ENCODE measurements around the gene COL4A2.

- no peak for TF ChIP-seq CTCF (IDR thresholded peaks at IDR 0.05)
- TF ChIP-seq POLR2A (IDR thresholded peaks at IDR 0.05), result no peak
Observed at GRCh38 chr13:110518571-110518970, 211.5 kb downstream of the COL4A2 start.
